CD14-positive monocyte (primary cell): Measurements from ENCODE around the gene MPP1. TPM values are rescaled to one million over a fixed set of nuclear protein-coding genes. Genes with fewer than 3 reads are reported as not detected.

Experiments used
- DNase-seq, 3 donors: peaks; one replicate each; pipeline ENCODE4 v3.0.0-alpha.2; 2011 to 2022
- H2AFZ ChIP-seq: 2 replicates; pipeline ENCODE4 v1.6.0; 2012; ENCODE audit warnings: mild to moderate bottlenecking, low read depth, low read length, inconsistent platforms; ENCODE audit not compliant: insufficient read depth, poor library complexity, severe bottlenecking
- H3K27ac ChIP-seq, 2 donors: 1 replicate in 1 of 2; 2 replicates in 1 of 2; pipeline ENCODE4 v1.5.1; 2012 to 2013; ENCODE audit warnings: low read length in 2 of 2, control low read depth in 1 of 2, inconsistent platforms in 1 of 2, low read depth in 1 of 2, mild to moderate bottlenecking in 1 of 2
- H3K27me3 ChIP-seq, 2 donors: one replicate each; pipeline versions ENCODE4 v1.6.0 to v1.6.1; 2011 to 2013; ENCODE audit warnings: low read length in 2 of 2; ENCODE audit not compliant: control insufficient read depth in 2 of 2, insufficient read depth in 2 of 2
- H3K36me3 ChIP-seq, 2 donors: replicated peaks in 1 of 2; 1 replicate in 1 of 2; 2 replicates in 1 of 2; pipeline versions ENCODE4 v1.5.1 to v1.6.1; 2012 to 2013; ENCODE audit warnings: low read length in 2 of 2, control low read depth in 1 of 2, inconsistent platforms in 1 of 2, mild to moderate bottlenecking in 1 of 2; ENCODE audit not compliant: insufficient read depth in 2 of 2, control insufficient read depth in 1 of 2
- H3K4me1 ChIP-seq, 2 donors: 1 replicate in 1 of 2; 2 replicates in 1 of 2; pipeline versions ENCODE4 v1.5.1 to v1.6.1; 2012 to 2013; ENCODE audit warnings: low read length in 2 of 2, control low read depth in 1 of 2, inconsistent platforms in 1 of 2, mild to moderate bottlenecking in 1 of 2, moderate library complexity in 1 of 2; ENCODE audit not compliant: insufficient read depth in 2 of 2, control insufficient read depth in 1 of 2
- H3K4me2 ChIP-seq: replicated peaks from 2 replicates; pipeline ENCODE3; 2012; ENCODE audit warnings: low read length, moderate library complexity, mild to moderate bottlenecking; ENCODE audit not compliant: poor library complexity, severe bottlenecking; ENCODE audit errors: extremely low read depth
- H3K4me3 ChIP-seq, 3 experiments: fragments of 200-600 bp in 1 of 3; sonication (generic) in 1 of 3; replicated peaks in 1 of 3; 1 replicate in 2 of 3; 2 replicates in 1 of 3; pipeline ENCODE4 v1.5.1; 2011 to 2013; ENCODE audit warnings: low read length in 3 of 3, mild to moderate bottlenecking in 3 of 3, control low read depth in 2 of 3, low read depth in 2 of 3, inconsistent platforms in 1 of 3, moderate library complexity in 1 of 3
- H3K79me2 ChIP-seq: 2 replicates; pipeline ENCODE4 v1.6.0; 2012; ENCODE audit warnings: mild to moderate bottlenecking, control low read depth, inconsistent platforms, low read length, moderate library complexity; ENCODE audit not compliant: insufficient read depth
- H3K9ac ChIP-seq: 2 replicates; pipeline ENCODE4 v1.6.0; 2017; ENCODE audit warnings: low read length, mild to moderate bottlenecking; ENCODE audit not compliant: insufficient read depth, poor library complexity, severe bottlenecking
- H3K9me3 ChIP-seq, 2 donors: replicated peaks in 1 of 2; 1 replicate in 1 of 2; 2 replicates in 1 of 2; pipeline versions ENCODE4 v1.5.1 to v1.6.1; 2012 to 2013; ENCODE audit warnings: low read length in 2 of 2, control low read depth in 1 of 2; ENCODE audit not compliant: control insufficient read depth in 1 of 2, insufficient read depth in 1 of 2
- H4K20me1 ChIP-seq: 2 replicates; pipeline ENCODE4 v1.6.0; 2012; ENCODE audit warnings: mild to moderate bottlenecking, low read length, control low read depth, moderate library complexity; ENCODE audit not compliant: insufficient read depth
- H3K27ac Mint-ChIP-seq, 7 donors: one replicate each; pipeline ENCODE4 v1.8.0; 2020; ENCODE audit warnings: mild to moderate bottlenecking in 7 of 7, mixed read lengths in 7 of 7, moderate library complexity in 6 of 7, inconsistent platforms in 2 of 7
- H3K27me3 Mint-ChIP-seq, 3 donors: one replicate each; pipeline ENCODE4 v1.8.0; 2021 to 2022; ENCODE audit warnings: low read depth in 3 of 3, mild to moderate bottlenecking in 3 of 3, mixed read lengths in 3 of 3, moderate library complexity in 3 of 3, inconsistent platforms in 1 of 3
- H3K36me3 Mint-ChIP-seq, 2 donors: one replicate each; pipeline ENCODE4 v1.8.0; 2020; ENCODE audit warnings: mixed read lengths in 2 of 2, inconsistent platforms in 1 of 2, mild to moderate bottlenecking in 1 of 2
- H3K4me1 Mint-ChIP-seq: one replicate; pipeline ENCODE4 v1.8.0; 2020; ENCODE audit warnings: mild to moderate bottlenecking, mixed read lengths
- H3K4me3 Mint-ChIP-seq, 2 donors: one replicate each; pipeline ENCODE4 v1.8.0; 2020; ENCODE audit warnings: mild to moderate bottlenecking in 2 of 2, mixed read lengths in 2 of 2, moderate library complexity in 1 of 2
- H3K9me3 Mint-ChIP-seq, 7 donors: one replicate each; pipeline ENCODE4 v1.8.0; 2020 to 2022; ENCODE audit warnings: mixed read lengths in 7 of 7, mild to moderate bottlenecking in 6 of 7, moderate library complexity in 6 of 7, inconsistent platforms in 2 of 7
- WGBS: methylation state at CpG from one replicate; pipeline ENCODE4 v1.1.5; 2013; ENCODE audit warnings: missing lambda C conversion rate; ENCODE audit not compliant: insufficient coverage; 5-methylcytosine and 5-hydroxymethylcytosine counted together
- intact Hi-C, 2 donors: fragments of 100-400 bp; cut with micrococcal nuclease; formaldehyde crosslinking; loops; one replicate each; pipeline versions ENCODE4 v1.15.0 to v1.15.1; 2023
- polyA plus RNA-seq, 3 donors: library from polyadenylated mRNA; depleted of rRNA in 1 of 3; unstranded in 2 of 3; stranded (reverse) in 1 of 3; fragments of 300-500 nt in 2 of 3; fragments of >200 nt in 1 of 3; fragmentation: Illumina TruSeq in 2 of 3; gene quantifications; 1 replicate in 2 of 3; 2 replicates in 1 of 3; pipeline ENCODE4 v1.2.3, GENCODE V29; 2012 to 2021
- TF ChIP-seq, protein P1 (sequence below): fragments of 200-600 bp; IDR thresholded peaks from one replicate; pipeline ENCODE4 v1.8.0; 2022; ENCODE audit warnings: antibody characterized with exemption, mild to moderate bottlenecking

The MPP1 gene
- polyA plus RNA-seq, 3 donors: 120 to 139 (median 135) TPM

DNA sequence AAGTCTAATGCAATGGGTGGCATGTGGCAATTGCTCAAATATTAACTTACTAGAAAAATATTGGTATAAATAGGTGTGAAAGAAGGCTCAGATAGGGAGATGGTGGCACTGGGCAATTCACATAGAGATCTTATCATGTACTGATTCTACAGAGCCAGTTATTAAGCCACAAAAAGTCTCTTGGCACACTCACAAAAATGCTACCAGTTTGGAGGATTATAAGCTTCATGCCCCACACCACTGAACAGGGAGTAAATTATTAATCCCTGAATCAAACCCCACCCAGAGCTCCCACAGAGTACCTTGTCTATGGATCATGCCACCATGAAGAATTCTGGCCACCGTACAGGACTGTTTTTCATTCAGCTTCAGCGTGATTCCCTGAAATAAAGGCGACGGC is 13.8 kb downstream of the MPP1 start:
- WGBS: no CpG with 5 or more reads among the region's 4 CpGs
- no peak overlapping the region for H2AFZ ChIP-seq
- Mint-ChIP-seq H3K27me3 (peaks cover 0 to 1% (median 0%) of the 10 kb centered on the region in 3 donors), H3K36me3 (peaks cover 44 to 48% of the 10 kb centered on the region in 2 donors), H3K4me3 (no peak overlapping the region), H3K27ac (peak overlapping the region in 1 of 7 donors; percentile 32), H3K9me3 (peaks cover 0 to 2% (median 0%) of the 10 kb centered on the region in 7 donors), H3K4me1 (peaks cover 18% of the 10 kb centered on the region)
- H3K4me3 ChIP-seq: no peak overlapping the region
- peaks cover 21 to 22% of the 10 kb centered on the region in 2 donors for H3K4me1 ChIP-seq
- no peaks in the 10 kb centered on the region for H3K9me3 ChIP-seq
- no peaks in the 10 kb centered on the region for H4K20me1 ChIP-seq
- DNase-seq: no peak
- peaks cover 65% of the 10 kb centered on the region for H3K79me2 ChIP-seq
- H3K27ac ChIP-seq: peak overlapping the region in 1 of 2 donors; percentile 4
- no peaks in the 10 kb centered on the region for H3K27me3 ChIP-seq
- H3K9ac ChIP-seq: no peak overlapping the region
- H3K4me2 ChIP-seq: no peak overlapping the region
- peaks cover 18 to 39% of the 10 kb centered on the region in 2 donors for H3K36me3 ChIP-seq
- intact Hi-C loops: no loop called here
- TF ChIP-seq, protein P1, sequence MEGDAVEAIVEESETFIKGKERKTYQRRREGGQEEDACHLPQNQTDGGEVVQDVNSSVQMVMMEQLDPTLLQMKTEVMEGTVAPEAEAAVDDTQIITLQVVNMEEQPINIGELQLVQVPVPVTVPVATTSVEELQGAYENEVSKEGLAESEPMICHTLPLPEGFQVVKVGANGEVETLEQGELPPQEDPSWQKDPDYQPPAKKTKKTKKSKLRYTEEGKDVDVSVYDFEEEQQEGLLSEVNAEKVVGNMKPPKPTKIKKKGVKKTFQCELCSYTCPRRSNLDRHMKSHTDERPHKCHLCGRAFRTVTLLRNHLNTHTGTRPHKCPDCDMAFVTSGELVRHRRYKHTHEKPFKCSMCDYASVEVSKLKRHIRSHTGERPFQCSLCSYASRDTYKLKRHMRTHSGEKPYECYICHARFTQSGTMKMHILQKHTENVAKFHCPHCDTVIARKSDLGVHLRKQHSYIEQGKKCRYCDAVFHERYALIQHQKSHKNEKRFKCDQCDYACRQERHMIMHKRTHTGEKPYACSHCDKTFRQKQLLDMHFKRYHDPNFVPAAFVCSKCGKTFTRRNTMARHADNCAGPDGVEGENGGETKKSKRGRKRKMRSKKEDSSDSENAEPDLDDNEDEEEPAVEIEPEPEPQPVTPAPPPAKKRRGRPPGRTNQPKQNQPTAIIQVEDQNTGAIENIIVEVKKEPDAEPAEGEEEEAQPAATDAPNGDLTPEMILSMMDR: no peak

DNA sequence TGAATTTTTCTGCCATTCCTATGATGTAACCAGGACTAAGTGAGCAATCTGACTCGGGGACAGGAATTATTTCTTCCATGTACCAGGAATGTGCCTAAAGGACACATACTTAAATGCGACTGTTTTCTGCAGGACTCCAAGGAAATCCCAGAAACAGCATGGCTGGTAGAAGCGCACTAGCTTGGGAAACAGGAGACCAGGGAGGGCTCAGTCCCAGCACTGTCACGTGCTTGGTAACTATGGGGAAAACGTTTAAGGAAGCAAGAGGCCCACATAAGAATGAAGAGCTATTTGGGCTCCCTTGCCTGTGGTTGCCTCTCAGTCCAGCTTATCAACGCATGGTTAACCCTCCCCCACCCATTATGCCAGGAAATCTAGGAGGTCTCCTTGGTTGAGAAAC is 19.6 kb downstream of the MPP1 start:
- peak overlapping the region in 1 of 2 donors; percentile 7 for H3K27ac ChIP-seq
- intact Hi-C loops: loop anchor here in 1 of 2 donors (10.0 kb wide), 1 partner anchor 49 kb away; the partner anchor contains the start of gene SMIM9
- peaks cover 59 to 75% of the 10 kb centered on the region in 2 donors for H3K36me3 Mint-ChIP-seq
- H3K9me3 Mint-ChIP-seq: no peaks in the 10 kb centered on the region
- DNase-seq: no peak
- H3K9me3 ChIP-seq: no peaks in the 10 kb centered on the region
- H3K4me3 ChIP-seq: no peak overlapping the region
- H2AFZ ChIP-seq: no peak overlapping the region
- peak overlapping the region in 2 of 7 donors; percentile 55 to 67 for H3K27ac Mint-ChIP-seq
- peaks cover 25 to 50% of the 10 kb centered on the region in 2 donors for H3K36me3 ChIP-seq
- TF ChIP-seq, protein P1: no peak
- peaks cover 23 to 25% of the 10 kb centered on the region in 2 donors for H3K4me1 ChIP-seq
- H3K27me3 ChIP-seq: no peaks in the 10 kb centered on the region
- H3K9ac ChIP-seq: no peak overlapping the region
- peaks cover 9% of the 10 kb centered on the region for H3K79me2 ChIP-seq
- H3K27me3 Mint-ChIP-seq: peaks cover 0 to 2% (median 1%) of the 10 kb centered on the region in 3 donors
- H3K4me2 ChIP-seq: no peak overlapping the region
- peaks cover 5% of the 10 kb centered on the region for H4K20me1 ChIP-seq
- no CpG with 5 or more reads among the region's 6 CpGs for WGBS
- H3K4me3 Mint-ChIP-seq: no peak overlapping the region
- H3K4me1 Mint-ChIP-seq: peaks cover 27% of the 10 kb centered on the region
